LHCN-M2 (cell line): ENCODE measurements around the gene BMPER. TPM values are rescaled to one million over a fixed set of nuclear protein-coding genes. Genes with fewer than 3 reads are reported as not detected.
A peak's percentile ranks its signal among the peaks of the same experiment; 100 is the strongest.

Source experiments
- DNase-seq: peaks from one replicate; pipeline ENCODE4 v3.0.0-alpha.2; 2012; ENCODE audit warnings: low read depth
- total RNA-seq: library from RNA; depleted of rRNA; stranded (reverse); fragments of >200 nt; gene quantifications from 2 replicates; pipeline ENCODE4 v1.2.3, GENCODE V29; 2014

BMPER gene
- total RNA-seq, 1 experiment from 2014 or later: 4.1 TPM

DNA sequence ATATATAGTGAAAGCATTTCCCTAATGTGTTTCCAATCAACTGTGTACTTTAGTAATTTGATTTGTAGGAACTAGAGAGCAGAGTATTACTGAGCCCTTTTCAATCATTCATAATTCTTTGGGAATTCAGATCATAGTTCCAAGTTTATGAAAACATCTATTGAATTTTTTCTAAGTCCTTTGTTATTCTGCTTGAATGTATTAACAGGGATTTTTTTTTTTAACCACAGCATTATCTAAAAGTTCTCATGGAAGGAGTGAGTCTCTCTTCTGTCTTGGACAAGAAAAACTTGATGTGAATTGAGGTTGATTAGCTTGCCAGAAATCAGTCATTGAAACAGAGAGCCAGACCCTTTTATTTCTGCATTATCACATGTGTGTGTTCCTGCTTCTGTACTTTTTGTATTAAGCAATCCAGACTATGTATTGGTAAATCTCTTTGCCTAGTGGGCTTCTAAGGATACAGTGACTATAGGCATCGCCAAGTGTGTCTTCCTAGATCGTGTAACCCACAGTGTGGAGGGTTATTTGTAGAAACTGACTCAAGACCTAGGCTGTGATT, 59.9 kb downstream of the BMPER start:
- DNase-seq: peak; percentile 18

DNA sequence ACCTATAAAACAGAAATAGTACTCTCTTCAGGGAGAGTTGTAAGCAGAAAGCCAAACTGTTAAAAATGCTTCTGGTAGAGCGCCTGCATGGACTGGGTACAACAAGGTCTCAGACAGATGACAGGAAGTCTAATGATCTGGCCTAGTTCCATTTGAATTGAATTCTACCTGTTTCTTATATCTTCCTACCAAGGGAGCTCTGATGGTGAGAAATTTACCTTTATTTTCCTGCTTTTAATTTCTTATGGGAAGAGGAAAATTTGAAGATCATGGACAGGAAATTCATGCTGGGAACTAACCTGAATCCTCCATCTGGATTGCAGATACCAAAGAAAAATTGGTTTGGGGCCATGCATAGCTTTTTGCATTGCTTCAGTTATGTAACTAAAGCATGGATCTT, 63.3 kb downstream of the BMPER start:
- no peak for DNase-seq

DNA sequence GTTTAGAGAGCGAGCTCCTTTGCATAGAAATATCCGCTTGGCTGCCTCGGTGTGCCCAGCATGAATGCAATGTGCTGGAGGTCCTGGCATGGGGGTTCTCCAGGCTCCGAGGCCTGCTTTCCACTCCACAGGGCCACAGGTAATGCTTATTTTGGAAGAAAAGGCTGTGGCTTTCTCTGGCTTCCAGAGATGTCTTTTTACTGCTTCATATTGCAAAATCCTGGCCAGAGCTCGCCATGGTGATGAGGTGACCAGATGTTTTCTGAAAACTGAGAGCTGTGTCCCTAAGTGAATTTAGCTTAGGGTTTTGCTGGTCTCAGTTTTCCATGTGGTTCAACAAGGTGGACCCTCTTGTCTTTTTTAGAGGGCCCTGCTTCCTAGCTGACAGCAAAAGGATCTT, 65.2 kb downstream of the BMPER start:
- no peak for DNase-seq

DNA sequence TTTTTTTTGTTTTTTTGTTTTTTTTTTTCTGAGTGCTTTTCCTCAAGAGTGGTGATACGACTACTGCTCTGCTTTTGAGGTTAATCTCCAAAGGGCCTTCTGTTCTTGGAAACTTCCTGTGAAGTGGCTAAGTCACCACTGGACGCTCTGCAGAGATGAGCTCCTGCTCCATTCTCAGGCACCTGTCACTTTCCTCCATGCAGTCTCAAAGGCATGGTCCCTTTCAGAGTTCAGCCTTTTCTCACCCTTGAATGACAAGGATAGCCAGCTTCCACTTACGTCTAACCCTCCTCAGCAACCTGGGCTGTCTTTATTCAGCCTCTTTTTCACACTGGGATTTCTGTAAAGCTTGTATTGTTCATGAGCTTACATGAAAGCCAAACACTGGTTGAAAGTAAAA, 65.8 kb downstream of the BMPER start:
- peak; percentile 26 for DNase-seq

DNA sequence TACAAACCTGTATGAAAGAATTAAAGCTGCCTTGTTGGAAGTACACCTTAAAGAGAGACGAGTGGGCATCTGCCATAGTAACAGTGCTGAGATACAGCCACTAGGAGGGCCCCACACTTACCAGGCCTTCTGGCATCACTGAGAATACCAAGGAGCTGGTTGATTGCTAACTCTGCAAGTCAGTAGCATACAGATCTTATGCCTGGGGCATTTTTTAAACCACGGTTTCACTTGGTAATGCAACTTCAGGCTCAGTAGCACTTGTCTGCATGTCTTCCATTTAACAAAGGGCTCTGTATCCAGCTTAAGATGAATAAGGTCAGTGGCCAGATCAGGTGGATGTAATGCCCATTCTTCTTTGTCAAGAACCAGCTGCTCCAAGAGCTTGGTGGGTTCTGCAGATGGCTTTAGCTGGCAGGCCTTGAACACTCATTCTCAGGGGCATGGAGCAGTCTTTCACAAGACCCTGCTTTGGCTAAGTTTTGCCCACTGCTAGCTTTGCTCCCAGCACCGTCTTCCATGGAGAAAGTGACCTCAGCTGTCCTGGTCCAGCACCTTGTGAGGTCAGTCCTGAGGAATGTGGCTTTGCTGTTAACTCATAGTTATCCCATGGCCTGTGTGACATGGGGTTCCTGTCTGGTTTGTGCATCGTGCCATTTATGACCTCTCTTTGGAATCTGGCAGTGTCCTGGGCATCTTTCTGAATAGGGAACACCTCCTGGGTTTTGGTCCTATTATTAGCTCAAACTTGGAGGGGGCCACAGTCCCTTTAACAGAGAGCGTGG, 68.1 kb downstream of the BMPER start:
- DNase-seq: peak; percentile 54

DNA sequence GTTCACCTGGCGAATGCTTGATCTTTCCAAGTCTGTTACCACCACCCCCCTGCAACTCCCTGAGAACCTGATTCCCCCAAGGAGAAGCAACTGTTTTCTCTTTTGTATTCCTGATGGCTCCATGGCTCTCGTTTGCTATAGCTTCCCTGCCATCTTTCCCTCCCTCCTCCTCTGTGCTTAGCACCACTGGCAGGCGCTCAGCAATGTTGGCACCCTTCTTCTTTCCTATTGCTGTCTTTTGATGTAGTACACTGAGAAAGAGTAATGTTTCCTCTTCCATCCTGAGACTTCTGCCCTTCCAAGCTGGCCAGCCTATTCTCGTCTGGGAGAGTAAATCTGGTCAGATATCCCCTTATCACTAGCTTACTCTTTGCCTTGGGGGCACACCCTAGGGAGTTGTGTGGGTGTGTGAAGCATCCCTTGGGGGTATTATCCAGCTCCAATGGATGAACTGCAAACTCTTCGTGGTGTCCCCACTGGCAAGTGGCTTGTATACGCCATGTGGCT, 74.0 kb downstream of the BMPER start:
- no peak for DNase-seq

DNA sequence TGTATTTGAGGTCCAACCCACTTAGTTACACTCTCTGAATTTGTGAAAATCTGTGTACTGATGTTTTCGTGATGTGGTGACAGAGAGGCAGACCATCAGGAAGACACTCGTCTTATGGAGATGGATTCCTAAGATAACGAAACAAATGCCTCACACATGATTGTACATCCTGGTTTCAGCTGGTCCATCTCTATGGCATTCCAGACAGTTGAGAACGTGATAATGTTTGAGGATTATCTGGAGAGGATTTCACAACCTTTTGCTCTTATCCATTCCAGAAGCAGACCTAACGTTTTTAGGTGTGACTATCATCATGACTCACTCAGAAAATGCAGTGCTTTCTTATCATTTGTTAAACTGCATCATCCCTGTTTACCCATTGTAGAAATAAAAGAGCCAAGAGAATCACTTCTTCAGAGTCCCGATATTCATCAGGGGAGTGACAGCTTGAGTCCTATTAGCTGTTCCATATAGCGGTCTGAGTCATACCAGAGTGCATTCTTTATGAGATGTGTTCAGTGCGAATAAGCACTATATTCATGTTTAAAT, 74.5 kb downstream of the BMPER start:
- peak; percentile 97 for DNase-seq

DNA sequence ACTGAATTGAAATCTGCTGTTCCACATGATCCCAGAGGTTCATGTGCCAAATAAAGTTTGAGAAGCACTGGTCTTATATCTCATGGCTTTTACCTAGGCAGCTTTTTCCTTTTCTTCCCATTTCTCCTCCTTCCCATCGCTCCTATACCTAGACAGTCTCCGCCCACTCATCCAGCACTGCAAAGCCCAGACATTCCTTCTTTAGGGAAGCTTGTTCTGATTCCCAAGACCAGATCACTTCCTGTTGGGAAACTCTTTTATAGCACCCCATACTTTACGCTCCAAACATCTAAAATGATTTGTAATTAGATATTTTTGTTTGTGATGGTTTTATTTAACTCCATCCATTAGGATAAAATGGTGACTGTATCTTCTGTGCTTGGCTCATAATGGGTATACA, 75.9 kb downstream of the BMPER start:
- peak; percentile 40 for DNase-seq

DNA sequence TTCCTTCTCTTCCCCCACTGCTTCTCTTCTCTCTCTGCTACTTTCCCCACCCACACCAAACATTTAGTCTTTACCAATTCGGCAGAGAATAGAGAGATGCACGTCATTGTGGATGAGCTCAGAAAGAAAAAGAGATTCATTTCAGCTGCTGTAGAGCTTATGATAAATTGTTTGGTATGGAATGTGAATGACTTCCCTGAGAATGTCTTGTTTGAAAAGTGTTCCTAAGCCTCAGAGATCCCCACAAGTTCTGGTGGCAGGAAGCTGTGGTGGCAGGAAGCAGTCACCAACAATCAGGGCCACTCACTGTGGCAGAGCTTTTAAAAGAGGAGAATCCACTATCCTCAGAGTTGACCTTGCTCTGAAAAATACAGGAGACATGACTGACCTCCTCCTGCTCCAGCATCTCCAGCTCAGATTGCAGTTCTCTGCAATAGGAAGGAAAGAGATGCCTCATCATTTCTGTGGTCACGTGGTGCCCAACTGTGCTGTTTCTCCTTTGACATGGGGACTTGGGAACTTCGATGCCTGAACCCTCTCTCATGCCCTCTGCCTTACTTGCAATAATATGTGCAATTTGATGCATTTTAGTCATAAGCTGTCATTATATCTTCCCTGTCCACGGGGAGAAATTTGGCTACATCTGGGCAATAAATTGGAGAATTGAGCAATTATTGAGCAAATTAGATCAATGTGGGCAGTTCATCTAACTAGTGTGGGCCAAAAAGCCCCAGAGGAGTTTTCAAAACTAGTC, 76.5 kb downstream of the BMPER start:
- DNase-seq: peak; percentile 86

DNA sequence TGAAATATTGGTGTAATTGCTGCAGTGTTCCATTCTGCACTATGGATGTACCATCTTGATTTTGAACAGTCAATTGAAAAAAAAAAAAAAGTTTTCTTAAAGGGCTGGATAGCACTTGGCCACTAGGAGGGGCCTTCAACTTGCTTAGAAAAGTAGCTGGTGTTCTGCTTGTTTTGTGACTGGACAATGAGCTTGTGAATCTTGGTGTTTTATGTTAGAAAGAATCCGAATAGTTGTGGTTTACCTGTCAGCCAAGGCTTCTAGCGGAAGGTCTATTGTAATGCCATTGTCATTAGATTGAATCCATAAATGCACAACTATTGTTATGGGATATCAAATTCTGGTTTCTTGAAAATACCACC, 77.1 kb downstream of the BMPER start:
- DNase-seq: peak; percentile 86

DNA sequence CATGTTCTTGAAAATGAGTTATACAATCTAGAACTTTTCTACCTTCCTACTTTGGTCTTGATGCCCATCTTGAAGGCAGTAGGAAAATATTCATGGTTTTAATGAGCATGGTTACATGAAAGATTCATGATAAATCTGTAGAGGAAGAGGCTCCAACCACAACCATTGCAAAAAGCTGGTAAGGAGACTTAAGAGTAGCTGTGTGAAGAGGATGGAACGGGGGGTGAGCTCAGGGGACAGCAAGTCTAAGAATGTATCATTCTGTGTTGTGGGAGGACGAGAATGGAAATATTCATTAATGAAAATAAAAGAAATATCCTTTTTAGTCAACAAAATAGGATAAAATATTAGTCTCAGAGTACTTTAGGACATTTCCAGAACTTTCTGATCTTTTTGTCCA, 81.1 kb downstream of the BMPER start:
- peak; percentile 52 for DNase-seq

DNA sequence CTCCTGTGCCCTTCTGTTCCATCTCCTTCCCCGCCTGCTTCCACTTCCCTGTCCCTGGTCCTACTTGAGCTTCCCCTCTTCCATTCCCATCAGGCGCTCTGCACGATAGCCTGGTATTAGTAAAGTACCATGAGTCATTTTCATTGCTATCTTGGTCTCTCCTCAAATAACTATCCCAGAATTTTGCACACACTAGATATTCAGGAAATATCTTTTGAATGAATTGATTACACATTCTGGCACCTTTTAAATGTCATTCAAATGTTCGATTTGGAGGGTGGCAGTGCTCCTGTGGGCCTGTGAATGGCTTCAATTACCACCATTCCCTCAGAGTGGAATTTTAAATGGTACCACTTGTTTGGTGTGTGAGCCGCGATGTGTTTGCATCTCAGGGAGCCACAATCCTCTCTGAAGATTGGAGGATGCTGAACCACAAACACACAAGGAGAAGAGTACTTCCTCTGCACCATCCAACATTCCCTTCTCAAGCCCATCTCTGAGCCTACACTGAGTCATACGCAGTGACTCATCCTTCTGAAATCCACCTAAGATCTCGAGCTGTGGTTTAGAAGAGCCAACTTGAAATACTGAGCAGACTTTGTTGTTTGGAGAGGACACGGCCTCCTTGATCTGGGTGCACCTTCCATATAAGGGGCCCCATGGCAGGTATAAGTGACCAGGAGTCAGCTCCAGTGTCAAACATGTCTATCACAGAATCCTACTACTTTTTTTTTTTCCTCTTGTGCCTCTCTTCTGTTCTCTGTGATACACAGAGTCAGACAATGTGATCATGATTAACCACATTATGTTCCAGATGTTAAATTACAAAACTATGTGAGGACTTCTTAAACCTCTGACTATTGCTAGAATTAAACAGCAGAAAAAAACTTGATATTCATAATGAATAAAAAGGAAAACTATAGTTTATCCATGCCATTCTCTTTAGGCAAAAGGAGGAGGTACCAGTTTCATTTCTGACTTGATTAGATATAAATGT, 81.9 kb downstream of the BMPER start:
- DNase-seq: peak; percentile 100

DNA sequence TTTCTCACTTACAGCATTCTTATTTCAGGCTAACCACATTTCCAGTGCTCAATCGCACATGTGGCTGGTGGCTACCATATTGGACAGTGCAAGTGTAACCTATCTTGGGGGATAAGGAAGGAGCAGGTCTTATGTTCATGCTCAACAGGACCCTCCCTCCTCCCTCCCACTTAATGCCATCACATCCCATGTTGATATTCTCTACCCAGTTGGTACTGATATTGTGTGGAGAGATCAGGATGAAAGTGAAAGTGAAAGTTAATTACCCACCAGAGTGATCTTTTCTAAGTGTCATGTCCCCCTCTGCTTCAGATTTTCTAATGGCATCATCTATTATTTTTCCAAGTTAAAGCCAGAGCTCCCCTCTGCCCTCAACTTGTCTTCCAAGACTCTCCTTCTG, 91.6 kb downstream of the BMPER start:
- DNase-seq: peak; percentile 36

DNA sequence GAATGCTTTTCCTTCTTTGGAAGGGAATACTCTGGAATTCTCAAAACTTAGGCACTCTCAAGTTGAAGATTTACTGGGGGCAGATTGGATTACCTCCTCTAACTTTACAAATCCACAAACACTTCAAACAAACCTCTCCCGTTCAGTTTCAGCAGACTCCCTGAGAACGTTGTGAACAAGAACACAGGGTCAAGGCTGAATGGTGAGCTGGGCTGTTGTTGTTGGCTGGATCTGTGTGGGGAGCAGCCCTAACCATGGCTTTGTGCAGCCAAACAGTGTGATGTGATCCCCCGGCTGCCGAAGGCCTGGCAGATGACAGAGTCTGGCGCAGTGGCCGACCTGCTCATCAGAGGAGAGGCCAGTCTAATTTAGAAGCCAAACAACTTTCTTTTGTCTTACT, 93.1 kb downstream of the BMPER start:
- DNase-seq: peak; percentile 20

DNA sequence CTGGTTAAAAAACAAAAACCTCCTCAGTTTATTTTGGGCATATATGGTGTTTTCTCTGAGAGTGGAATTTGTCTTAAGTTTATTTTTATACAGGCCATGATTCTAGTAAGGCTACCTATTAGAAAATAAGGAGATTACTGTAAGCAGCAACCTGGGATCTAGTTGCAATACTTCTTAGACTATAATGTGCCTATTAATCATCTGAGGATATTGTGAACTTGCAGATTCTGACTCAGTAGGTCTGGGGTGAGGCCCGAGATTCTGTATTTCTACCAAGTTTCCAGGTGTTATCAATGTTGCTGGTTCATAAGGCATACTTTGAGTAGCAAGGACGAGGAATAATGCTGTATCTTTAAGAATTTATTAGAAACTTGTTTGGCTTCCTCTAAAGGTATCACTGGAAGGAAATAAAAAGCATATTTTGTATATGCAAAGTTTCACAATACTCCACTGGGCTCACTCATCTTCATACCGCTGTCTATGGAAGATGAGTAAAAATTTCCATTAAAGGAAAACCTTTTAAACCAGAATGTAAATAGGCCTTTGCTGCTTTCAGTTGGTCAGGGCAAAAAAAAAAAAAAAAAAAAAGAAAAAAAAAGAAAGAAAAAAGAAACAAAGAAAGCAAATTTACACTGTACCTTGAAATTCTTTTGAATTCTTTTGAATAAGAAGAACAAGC, 105.8 kb downstream of the BMPER start:
- DNase-seq: no peak

DNA sequence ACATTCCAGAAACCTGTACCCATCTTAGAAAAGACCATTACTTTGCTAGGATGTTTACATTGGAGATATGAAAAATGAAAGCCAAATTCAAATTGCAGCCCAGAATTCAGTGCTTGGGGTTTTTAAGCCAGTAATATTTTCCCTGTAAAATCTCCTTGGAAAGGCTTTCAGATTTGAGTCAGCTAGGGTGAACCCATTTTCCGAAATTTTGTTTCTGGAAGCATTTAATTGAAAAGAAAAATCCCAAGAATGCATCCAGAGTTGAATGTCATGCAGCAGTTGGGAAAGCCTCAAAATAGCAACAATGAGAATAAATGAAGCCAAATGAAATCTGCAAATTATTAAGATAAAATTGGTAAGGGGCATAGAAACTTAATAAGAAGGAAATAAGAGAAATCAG, 106.4 kb downstream of the BMPER start:
- DNase-seq: peak; percentile 51

DNA sequence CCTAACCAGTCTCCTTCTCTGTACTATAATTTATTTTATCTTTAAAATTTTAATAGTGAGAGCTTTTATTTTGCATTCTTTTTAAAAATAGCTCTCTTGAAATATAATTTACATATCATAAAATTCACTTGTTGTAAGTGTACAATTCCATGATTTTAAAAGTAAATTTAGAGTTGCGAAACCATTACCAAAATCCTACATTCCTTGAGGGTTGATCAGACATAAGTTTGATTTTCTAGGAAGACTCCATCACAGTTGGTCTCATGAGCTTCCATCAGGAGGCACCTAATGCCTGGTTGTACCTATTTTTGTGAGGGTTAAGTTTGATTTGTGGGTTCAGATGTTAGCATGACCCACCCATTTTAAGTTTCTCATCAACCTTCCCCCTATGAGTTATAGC, 108.1 kb downstream of the BMPER start:
- DNase-seq: no peak

DNA sequence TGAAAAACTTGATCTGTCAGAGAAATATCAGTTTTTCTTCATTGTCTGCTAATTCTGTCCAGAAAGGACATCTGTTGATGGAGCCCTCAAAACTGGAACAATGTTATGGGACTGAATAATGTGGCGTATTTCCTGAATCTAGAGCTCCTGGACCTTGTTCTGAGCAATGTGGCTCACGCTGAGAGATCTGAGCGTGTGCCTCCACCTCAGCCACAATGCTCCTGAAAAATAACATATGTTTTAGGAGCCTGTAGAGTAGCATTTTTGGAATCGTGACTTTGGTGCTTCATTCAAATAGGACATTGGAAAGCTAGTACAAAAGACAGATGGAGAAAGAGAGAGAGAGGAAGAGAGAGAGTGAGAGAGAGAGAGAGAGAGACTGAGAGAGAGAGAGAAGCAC, 110.3 kb downstream of the BMPER start:
- DNase-seq: no peak

DNA sequence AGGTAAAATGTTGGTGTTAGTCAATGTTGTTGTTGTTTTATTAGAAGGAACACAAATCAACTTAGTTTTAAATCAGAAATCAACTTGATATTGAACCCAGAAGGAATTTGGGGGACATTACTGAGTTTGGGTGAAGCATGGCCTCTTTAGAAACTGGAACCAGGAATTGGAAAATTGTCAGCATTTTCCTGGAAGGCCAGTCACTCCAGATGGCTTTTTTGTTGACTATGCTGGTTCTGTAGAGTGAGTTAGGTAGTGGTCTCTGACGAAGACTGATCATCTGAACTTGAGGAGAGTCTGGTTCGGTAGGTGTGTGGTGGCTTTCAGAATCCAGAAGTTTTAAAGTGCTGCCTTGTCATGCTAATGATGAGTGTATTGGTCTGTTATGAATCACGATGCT, 111.5 kb downstream of the BMPER start:
- no peak for DNase-seq

DNA sequence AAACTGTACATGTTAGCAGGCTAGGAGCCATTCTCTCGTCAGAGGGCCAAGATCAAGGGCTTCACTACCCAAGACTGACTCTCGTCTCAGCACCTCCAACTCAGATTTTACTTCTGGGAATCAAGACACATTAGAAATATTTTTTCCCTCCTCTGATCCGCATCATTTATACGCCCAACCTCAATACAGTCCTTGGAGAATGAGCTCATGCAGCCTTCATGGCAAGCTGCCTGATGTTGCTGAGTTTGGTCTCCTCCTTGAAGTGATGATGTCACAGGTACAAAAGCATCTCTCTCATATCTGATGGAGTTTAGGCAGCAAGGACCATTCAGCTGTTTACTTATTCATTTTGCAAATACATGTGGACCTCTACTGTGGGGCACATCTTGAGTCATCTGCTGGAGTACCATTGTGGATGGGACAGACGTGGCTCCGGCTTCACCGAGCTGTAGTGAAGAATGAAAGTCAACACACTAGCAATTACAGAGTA, 114.0 kb downstream of the BMPER start:
- DNase-seq: no peak
